ENCODE data around the gene KSR2.

DNA sequence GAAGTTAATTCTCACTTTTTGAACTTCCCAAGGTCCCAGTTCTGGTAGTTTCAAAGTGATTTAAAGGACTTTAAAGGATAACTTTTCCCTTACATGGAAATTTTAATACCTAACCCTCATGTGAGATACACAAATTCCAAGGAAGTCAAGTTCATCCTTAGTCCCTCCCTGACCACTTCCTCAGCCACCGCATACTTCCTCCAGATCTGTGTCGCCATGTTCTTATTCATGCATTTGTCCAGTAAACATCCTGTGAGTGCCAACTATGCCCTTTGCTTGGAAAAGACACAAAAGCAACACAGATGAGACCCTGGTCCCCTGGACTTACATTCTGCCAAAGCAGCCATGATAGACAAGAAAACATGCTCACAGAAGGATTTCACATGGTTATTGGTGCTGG, 206.6 kb downstream of the KSR2 start:
- TF ChIP-seq, protein P1, sequence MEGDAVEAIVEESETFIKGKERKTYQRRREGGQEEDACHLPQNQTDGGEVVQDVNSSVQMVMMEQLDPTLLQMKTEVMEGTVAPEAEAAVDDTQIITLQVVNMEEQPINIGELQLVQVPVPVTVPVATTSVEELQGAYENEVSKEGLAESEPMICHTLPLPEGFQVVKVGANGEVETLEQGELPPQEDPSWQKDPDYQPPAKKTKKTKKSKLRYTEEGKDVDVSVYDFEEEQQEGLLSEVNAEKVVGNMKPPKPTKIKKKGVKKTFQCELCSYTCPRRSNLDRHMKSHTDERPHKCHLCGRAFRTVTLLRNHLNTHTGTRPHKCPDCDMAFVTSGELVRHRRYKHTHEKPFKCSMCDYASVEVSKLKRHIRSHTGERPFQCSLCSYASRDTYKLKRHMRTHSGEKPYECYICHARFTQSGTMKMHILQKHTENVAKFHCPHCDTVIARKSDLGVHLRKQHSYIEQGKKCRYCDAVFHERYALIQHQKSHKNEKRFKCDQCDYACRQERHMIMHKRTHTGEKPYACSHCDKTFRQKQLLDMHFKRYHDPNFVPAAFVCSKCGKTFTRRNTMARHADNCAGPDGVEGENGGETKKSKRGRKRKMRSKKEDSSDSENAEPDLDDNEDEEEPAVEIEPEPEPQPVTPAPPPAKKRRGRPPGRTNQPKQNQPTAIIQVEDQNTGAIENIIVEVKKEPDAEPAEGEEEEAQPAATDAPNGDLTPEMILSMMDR (tag by site-specific recombination; IDR thresholded peaks at IDR 0.05): no peak
- TF ChIP-seq, protein P2, sequence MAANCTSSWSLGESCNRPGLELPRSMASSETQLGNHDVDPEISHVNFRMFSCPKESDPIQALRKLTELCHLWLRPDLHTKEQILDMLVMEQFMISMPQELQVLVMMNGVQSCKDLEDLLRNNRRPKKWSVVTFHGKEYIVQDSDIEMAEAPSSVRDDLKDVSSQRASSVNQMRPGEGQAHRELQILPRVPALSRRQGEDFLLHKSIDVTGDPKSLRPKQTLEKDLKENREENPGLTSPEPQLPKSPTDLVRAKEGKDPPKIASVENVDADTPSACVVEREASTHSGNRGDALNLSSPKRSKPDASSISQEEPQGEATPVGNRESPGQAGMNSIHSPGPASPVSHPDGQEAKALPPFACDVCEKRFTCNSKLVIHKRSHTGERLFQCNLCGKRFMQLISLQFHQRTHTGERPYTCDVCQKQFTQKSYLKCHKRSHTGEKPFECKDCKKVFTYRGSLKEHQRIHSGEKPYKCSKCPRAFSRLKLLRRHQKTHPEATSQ (tag by site-specific recombination; IDR thresholded peaks at IDR 0.05): no peak
- TF ChIP-seq REST (tag by site-specific recombination; IDR thresholded peaks at IDR 0.05): no peak
- TF ChIP-seq ZNF48 (tag by site-specific recombination; IDR thresholded peaks at IDR 0.05): no peak
- no peak for TF ChIP-seq SP7 (tag by site-specific recombination; IDR thresholded peaks at IDR 0.05)
- TF ChIP-seq GLI4 (tag by site-specific recombination; IDR thresholded peaks at IDR 0.05): no peak

Data from HEK293 (cell line).